Raji (cell line): ENCODE results near the gene UBE3D.

Source experiments
- POLR2A ChIP-seq: IDR thresholded peaks from 2 replicates; pipeline ENCODE4 v1.6.1; 2011; ENCODE audit warnings: low read depth, low read length, control low read depth; ENCODE audit not compliant: insufficient read depth

The UBE3D gene

GRCh38 chr6:83067448-83068439 is 2.1 kb upstream of the UBE3D start, which contains the start of gene DOP1A:
Gene DOP1A, plus strand, starts transcription at chr6:83067671. Its CDS starts 29,307 bp downstream, at chr6:83096978.
- TF ChIP-seq POLR2A, result peak; percentile 78

- TF ChIP-seq POLR2A, result no peak
Observed at GRCh38 chr6:83062225-83062624, 3.4 kb downstream of the UBE3D start.

GRCh38 chr6:83061190-83061589 is 4.5 kb downstream of the UBE3D start:
- TF ChIP-seq POLR2A, result no peak

GRCh38 chr6:83057705-83058321 is 7.8 kb downstream of the UBE3D start:
- no peak for TF ChIP-seq POLR2A

- TF ChIP-seq POLR2A, result no peak
Observed at GRCh38 chr6:83055366-83055964, 10.2 kb downstream of the UBE3D start.

GRCh38 chr6:83053678-83054077 is 12.0 kb downstream of the UBE3D start:
- no peak for TF ChIP-seq POLR2A

- no peak for TF ChIP-seq POLR2A
Observed at GRCh38 chr6:83051377-83052172, 14.1 kb downstream of the UBE3D start.

- no peak for TF ChIP-seq POLR2A
Observed at GRCh38 chr6:83047065-83047754, 18.4 kb downstream of the UBE3D start.

- TF ChIP-seq POLR2A, result no peak
Observed at GRCh38 chr6:83044091-83044768, 21.4 kb downstream of the UBE3D start.

- no peak for TF ChIP-seq POLR2A
Observed at GRCh38 chr6:83042467-83043053, 23.1 kb downstream of the UBE3D start.

- no peak for TF ChIP-seq POLR2A
Observed at GRCh38 chr6:83038246-83038645, 27.4 kb downstream of the UBE3D start.

GRCh38 chr6:83031689-83032088 is 34.0 kb downstream of the UBE3D start:
- no peak for TF ChIP-seq POLR2A

GRCh38 chr6:83019741-83020140 is 45.9 kb downstream of the UBE3D start:
- no peak for TF ChIP-seq POLR2A

GRCh38 chr6:83008626-83009025 is 57.0 kb downstream of the UBE3D start:
- TF ChIP-seq POLR2A, result no peak
